Dendritic cell treated with granulocyte-macrophage colony-stimulating factor and Interleukin-4, amounts not matched to agents 40 ng/mL and 50 ng/mL, for 4 days (primary cell): ENCODE data around the gene PTPN4.

Experiments
- H3K27ac Mint-ChIP-seq: one replicate; pipeline ENCODE4 v1.8.0; 2022; ENCODE audit warnings: mild to moderate bottlenecking, mixed read lengths
- H3K27me3 Mint-ChIP-seq: one replicate; pipeline ENCODE4 v1.8.0; 2022; ENCODE audit warnings: mild to moderate bottlenecking, mixed read lengths
- H3K36me3 Mint-ChIP-seq: one replicate; pipeline ENCODE4 v1.8.0; 2022; ENCODE audit warnings: low read depth, mixed read lengths
- H3K4me1 Mint-ChIP-seq: one replicate; pipeline ENCODE4 v1.8.0; 2022; ENCODE audit warnings: low read depth, mixed read lengths
- H3K4me3 Mint-ChIP-seq: one replicate; pipeline ENCODE4 v1.8.0; 2022; ENCODE audit warnings: mild to moderate bottlenecking, moderate library complexity, mixed read lengths
- H3K9me3 Mint-ChIP-seq: one replicate; pipeline ENCODE4 v1.8.0; 2022; ENCODE audit warnings: mixed read lengths
- intact Hi-C: fragments of 100-400 bp; cut with micrococcal nuclease; formaldehyde crosslinking; loops from one replicate; pipeline ENCODE4 v1.15.0; 2022

The PTPN4 gene

GRCh38 chr2:119764832-119765231, 5.1 kb downstream of the PTPN4 start:
- Mint-ChIP-seq H3K4me1 (peaks cover 7% of the 10 kb centered on the region), H3K36me3 (peaks cover 2% of the 10 kb centered on the region), H3K27ac (no peak overlapping the region), H3K27me3 (no peaks in the 10 kb centered on the region), H3K4me3 (no peak overlapping the region), H3K9me3 (no peaks in the 10 kb centered on the region)
- intact Hi-C loops, result no loop called here

GRCh38 chr2:119765433-119766002, 5.8 kb downstream of the PTPN4 start:
- peaks cover 7% of the 10 kb centered on the region for H3K4me1 Mint-ChIP-seq
- H3K9me3 Mint-ChIP-seq, result no peaks in the 10 kb centered on the region
- H3K27ac Mint-ChIP-seq, result no peak overlapping the region
- no peaks in the 10 kb centered on the region for H3K27me3 Mint-ChIP-seq
- no peaks in the 10 kb centered on the region for H3K36me3 Mint-ChIP-seq
- intact Hi-C loops, result no loop called here
- no peak overlapping the region for H3K4me3 Mint-ChIP-seq

- no peaks in the 10 kb centered on the region for H3K9me3 Mint-ChIP-seq
- no peak overlapping the region for H3K27ac Mint-ChIP-seq
- H3K36me3 Mint-ChIP-seq, result no peaks in the 10 kb centered on the region
- no peaks in the 10 kb centered on the region for H3K27me3 Mint-ChIP-seq
- peaks cover 7% of the 10 kb centered on the region for H3K4me1 Mint-ChIP-seq
- intact Hi-C loops, result no loop called here
- H3K4me3 Mint-ChIP-seq, result no peak overlapping the region
Measured at GRCh38 chr2:119766944-119767343, 7.2 kb downstream of the PTPN4 start.

GRCh38 chr2:119768742-119769141, 9.0 kb downstream of the PTPN4 start:
- no peak overlapping the region for H3K27ac Mint-ChIP-seq
- intact Hi-C loops, result no loop called here
- no peaks in the 10 kb centered on the region for H3K36me3 Mint-ChIP-seq
- H3K9me3 Mint-ChIP-seq, result no peaks in the 10 kb centered on the region
- H3K4me3 Mint-ChIP-seq, result no peak overlapping the region
- H3K4me1 Mint-ChIP-seq, result peaks cover 7% of the 10 kb centered on the region
- no peaks in the 10 kb centered on the region for H3K27me3 Mint-ChIP-seq

GRCh38 chr2:119769645-119770044, 9.9 kb downstream of the PTPN4 start:
- peaks cover 7% of the 10 kb centered on the region for H3K4me1 Mint-ChIP-seq
- H3K27me3 Mint-ChIP-seq, result no peaks in the 10 kb centered on the region
- no peaks in the 10 kb centered on the region for H3K9me3 Mint-ChIP-seq
- no peaks in the 10 kb centered on the region for H3K36me3 Mint-ChIP-seq
- intact Hi-C loops, result no loop called here
- H3K27ac Mint-ChIP-seq, result no peak overlapping the region
- no peak overlapping the region for H3K4me3 Mint-ChIP-seq

- intact Hi-C loops, result no loop called here
- Mint-ChIP-seq H3K27me3 (no peaks in the 10 kb centered on the region), H3K27ac (no peak overlapping the region), H3K9me3 (no peaks in the 10 kb centered on the region), H3K4me1 (peaks cover 10% of the 10 kb centered on the region), H3K4me3 (no peak overlapping the region), H3K36me3 (no peaks in the 10 kb centered on the region)
Measured at GRCh38 chr2:119771331-119771730, 11.6 kb downstream of the PTPN4 start.

GRCh38 chr2:119772128-119772527, 12.4 kb downstream of the PTPN4 start:
- H3K27ac Mint-ChIP-seq, result no peak overlapping the region
- H3K4me1 Mint-ChIP-seq, result peaks cover 12% of the 10 kb centered on the region
- intact Hi-C loops, result no loop called here
- H3K27me3 Mint-ChIP-seq, result no peaks in the 10 kb centered on the region
- H3K9me3 Mint-ChIP-seq, result no peaks in the 10 kb centered on the region
- H3K36me3 Mint-ChIP-seq, result no peaks in the 10 kb centered on the region
- no peak overlapping the region for H3K4me3 Mint-ChIP-seq

GRCh38 chr2:119772767-119773166, 13.0 kb downstream of the PTPN4 start:
- intact Hi-C loops, result no loop called here
- Mint-ChIP-seq H3K4me1 (peaks cover 12% of the 10 kb centered on the region), H3K27ac (no peak overlapping the region), H3K27me3 (no peaks in the 10 kb centered on the region), H3K4me3 (no peak overlapping the region), H3K36me3 (no peaks in the 10 kb centered on the region), H3K9me3 (no peaks in the 10 kb centered on the region)

GRCh38 chr2:119774026-119774425, 14.3 kb downstream of the PTPN4 start:
- H3K4me1 Mint-ChIP-seq, result peaks cover 12% of the 10 kb centered on the region
- no peaks in the 10 kb centered on the region for H3K9me3 Mint-ChIP-seq
- no peak overlapping the region for H3K27ac Mint-ChIP-seq
- no peaks in the 10 kb centered on the region for H3K27me3 Mint-ChIP-seq
- H3K4me3 Mint-ChIP-seq, result no peak overlapping the region
- H3K36me3 Mint-ChIP-seq, result no peaks in the 10 kb centered on the region
- intact Hi-C loops, result no loop called here

- Mint-ChIP-seq H3K4me1 (peaks cover 12% of the 10 kb centered on the region), H3K27me3 (no peaks in the 10 kb centered on the region), H3K4me3 (no peak overlapping the region), H3K9me3 (no peaks in the 10 kb centered on the region), H3K36me3 (no peaks in the 10 kb centered on the region), H3K27ac (no peak overlapping the region)
- intact Hi-C loops, result no loop called here
Measured at GRCh38 chr2:119775102-119775501, 15.4 kb downstream of the PTPN4 start.

GRCh38 chr2:119782308-119783027, 22.7 kb downstream of the PTPN4 start:
- Mint-ChIP-seq H3K4me1 (no peaks in the 10 kb centered on the region), H3K36me3 (no peaks in the 10 kb centered on the region), H3K27ac (no peak overlapping the region), H3K9me3 (no peaks in the 10 kb centered on the region), H3K27me3 (no peaks in the 10 kb centered on the region), H3K4me3 (no peak overlapping the region)
- intact Hi-C loops, result no loop called here

GRCh38 chr2:119784876-119785275, 25.2 kb downstream of the PTPN4 start:
- H3K9me3 Mint-ChIP-seq, result peaks cover 12% of the 10 kb centered on the region
- no peak overlapping the region for H3K4me3 Mint-ChIP-seq
- no peak overlapping the region for H3K27ac Mint-ChIP-seq
- no peaks in the 10 kb centered on the region for H3K4me1 Mint-ChIP-seq
- intact Hi-C loops, result no loop called here
- no peaks in the 10 kb centered on the region for H3K27me3 Mint-ChIP-seq
- peaks cover 4% of the 10 kb centered on the region for H3K36me3 Mint-ChIP-seq

GRCh38 chr2:119786295-119786694, 26.6 kb downstream of the PTPN4 start:
- no peak overlapping the region for H3K4me3 Mint-ChIP-seq
- intact Hi-C loops, result no loop called here
- H3K27ac Mint-ChIP-seq, result no peak overlapping the region
- no peaks in the 10 kb centered on the region for H3K4me1 Mint-ChIP-seq
- peaks cover 26% of the 10 kb centered on the region for H3K9me3 Mint-ChIP-seq
- peaks cover 9% of the 10 kb centered on the region for H3K36me3 Mint-ChIP-seq
- H3K27me3 Mint-ChIP-seq, result no peaks in the 10 kb centered on the region

- H3K4me3 Mint-ChIP-seq, result no peak overlapping the region
- no peak overlapping the region for H3K27ac Mint-ChIP-seq
- peaks cover 27% of the 10 kb centered on the region for H3K36me3 Mint-ChIP-seq
- no peaks in the 10 kb centered on the region for H3K4me1 Mint-ChIP-seq
- H3K9me3 Mint-ChIP-seq, result peaks cover 51% of the 10 kb centered on the region
- no peaks in the 10 kb centered on the region for H3K27me3 Mint-ChIP-seq
- intact Hi-C loops, result no loop called here
Measured at GRCh38 chr2:119788752-119789151, 29.0 kb downstream of the PTPN4 start.

GRCh38 chr2:119790466-119790865, 30.7 kb downstream of the PTPN4 start:
- Mint-ChIP-seq H3K27me3 (no peaks in the 10 kb centered on the region), H3K4me1 (no peaks in the 10 kb centered on the region), H3K27ac (no peak overlapping the region), H3K4me3 (no peak overlapping the region), H3K9me3 (peaks cover 65% of the 10 kb centered on the region), H3K36me3 (peaks cover 41% of the 10 kb centered on the region)
- intact Hi-C loops, result no loop called here
